Hematopoietic multipotent progenitor cell treated with erythropoietin and hydrocortisone succinate and interleukin-3 and kit ligand, for 6 days (in vitro differentiated cells): ENCODE results near the gene BCL2L1.
"Not testable (repeated sequence)": the region's sequence is repeated elsewhere in the genome, so short reads cannot be mapped to it uniquely, and the experiment has no call there.

Experiments used
- DNase-seq: peaks from one replicate; pipeline ENCODE4 v3.0.0-alpha.2; 2015

Gene BCL2L1

GRCh38 chr20:31722257-31723068, at the start of gene BCL2L1:
Gene BCL2L1 (minus strand): TSS chr20:31722868. CDS start chr20:31722218, 650 bp downstream.
- DNase-seq: peak; percentile 90

DNA sequence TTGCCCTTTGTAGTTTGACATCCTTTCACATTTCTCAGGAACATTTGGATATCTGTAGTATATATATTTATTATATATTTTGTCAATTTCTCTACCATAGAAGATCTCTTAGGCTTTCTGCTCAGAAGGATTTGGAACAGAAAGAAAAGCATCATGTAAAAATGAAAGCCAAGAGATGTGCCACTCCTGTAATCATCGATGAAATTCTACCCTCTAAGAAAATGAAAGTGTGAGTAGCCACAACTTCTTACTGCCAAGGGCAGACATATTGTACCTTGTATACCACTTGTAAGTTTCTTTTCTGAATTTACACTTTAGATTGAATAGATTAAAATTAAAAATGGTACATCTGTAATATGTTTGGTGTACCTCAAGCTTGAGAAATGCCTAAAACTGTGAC, 47.6 kb upstream of the BCL2L1 start:
- no peak for DNase-seq

DNA sequence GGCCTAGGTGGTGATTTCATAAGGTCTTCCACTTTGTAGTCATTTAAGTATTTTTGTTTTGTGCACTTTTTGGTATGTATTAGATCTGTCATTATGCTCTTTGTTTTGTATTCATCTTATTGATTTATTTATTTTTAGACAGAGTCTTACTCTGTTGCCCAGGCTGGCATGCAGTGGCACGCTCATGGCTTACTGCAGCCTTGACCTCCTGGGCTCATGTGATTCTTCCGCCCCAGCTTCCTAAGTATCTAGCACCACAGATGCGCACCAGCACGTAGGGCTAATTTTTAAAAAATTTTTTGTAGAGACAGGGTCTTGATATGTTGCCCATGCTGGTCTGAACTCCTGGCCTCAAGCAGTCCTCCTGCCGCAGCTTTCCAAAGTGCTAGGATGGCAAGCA, 47.0 kb upstream of the BCL2L1 start:
- DNase-seq: no peak

DNA sequence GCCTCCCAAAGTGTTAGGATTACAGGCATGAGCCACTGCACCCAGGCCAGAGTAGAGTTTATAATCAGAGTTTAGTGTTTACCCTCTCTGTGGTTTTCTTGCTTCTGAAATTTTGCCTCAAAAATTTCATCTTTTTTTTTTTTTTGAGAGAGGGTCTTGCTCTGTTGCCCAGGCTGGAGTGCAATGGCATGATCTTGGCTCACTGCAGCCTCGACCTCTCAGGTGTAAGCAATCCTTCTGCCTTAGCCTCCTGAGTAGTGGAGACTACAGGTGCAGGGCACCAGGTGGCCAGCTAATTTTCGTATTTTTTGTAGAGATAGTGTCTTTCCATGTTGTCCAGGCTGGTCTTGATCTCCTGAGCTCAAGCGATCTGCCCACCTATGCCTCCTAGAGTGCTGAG, 45.1 kb upstream of the BCL2L1 start:
- no peak for DNase-seq

GRCh38 chr20:31764641-31765305, 42.1 kb upstream of the BCL2L1 start:
- no peak for DNase-seq

- DNase-seq: no peak
Measured at GRCh38 chr20:31760519-31761240, 38.0 kb upstream of the BCL2L1 start.

- no peak for DNase-seq
Measured at GRCh38 chr20:31759836-31760518, 37.3 kb upstream of the BCL2L1 start.

DNA sequence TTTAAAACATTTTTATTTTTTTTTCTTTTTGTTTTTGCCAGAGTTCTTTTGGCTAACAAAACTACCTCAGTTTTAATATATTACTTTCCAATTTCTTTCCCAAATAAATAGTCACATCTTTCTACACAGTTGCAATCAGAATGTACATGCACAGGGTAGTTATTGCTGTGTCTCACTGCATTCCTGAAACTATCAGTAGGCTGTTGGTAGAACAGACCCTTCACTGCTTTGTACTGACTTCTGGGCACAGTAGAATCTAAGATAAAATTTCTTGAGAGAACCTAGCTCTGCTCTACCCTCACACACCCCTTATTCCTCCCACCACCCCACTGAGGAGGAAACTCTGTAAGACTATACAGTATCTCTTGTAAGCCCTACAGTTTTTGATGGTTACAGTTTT, 36.3 kb upstream of the BCL2L1 start:
- DNase-seq: no peak

- DNase-seq: no peak
Measured at GRCh38 chr20:31758521-31758920, 35.9 kb upstream of the BCL2L1 start.

DNA sequence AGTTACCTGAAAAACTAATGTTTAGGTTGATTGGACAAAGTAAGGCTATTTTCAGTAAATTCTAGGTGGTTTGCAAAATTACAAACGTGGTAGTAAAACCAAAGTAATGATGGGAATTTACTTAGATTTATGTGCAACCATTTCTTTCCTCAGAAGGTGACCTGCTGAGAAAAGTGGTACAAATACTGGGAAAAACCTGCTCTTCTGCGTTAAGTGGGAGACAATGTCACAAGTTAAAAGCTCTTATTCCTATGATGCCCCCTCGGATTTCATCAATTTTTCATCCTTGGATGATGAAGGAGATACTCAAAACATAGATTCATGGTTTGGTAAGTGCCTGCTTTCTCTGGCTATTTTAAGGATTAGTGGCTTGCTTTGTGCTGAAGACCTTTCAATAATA, 34.6 kb upstream of the BCL2L1 start:
- DNase-seq: no peak

DNA sequence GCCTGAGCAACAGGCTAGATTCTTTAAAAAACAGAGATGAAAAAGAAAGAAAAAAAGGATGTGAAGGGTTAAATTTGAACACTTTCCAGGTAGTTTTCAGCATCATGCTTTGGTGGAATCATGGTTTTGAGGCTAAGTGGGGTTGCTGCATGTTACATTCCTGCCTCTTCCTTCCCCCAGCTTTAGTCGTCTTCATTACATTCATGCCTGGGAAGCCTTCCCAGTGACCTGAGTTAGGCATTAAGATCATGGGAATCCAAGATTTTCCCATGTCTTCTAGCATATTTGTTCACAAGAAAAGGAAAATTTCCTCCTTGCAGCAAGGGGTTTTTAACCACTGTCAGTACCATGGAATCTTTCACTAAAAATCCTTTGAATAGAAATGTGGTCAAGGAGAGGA, 28.5 kb upstream of the BCL2L1 start:
- no peak for DNase-seq

DNA sequence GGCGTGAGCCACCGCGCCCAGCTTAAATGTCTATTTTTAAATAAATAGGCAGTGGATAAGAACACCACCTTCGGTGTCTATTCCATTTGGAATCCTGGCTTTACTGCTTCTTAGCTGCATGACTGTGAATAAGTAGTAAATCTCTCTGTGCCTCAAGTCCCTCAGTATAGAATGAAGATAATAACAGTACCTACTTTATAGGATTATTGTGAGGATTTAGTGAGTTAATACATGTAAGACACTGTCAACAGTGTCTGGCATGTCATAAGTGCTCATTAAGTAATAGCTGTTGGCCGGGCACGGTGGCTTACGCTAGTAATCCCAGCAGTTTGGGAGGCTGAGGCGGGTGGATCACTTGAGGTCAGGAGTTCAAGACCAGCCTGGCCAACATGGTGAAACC, 26.6 kb upstream of the BCL2L1 start:
- DNase-seq: no peak

DNA sequence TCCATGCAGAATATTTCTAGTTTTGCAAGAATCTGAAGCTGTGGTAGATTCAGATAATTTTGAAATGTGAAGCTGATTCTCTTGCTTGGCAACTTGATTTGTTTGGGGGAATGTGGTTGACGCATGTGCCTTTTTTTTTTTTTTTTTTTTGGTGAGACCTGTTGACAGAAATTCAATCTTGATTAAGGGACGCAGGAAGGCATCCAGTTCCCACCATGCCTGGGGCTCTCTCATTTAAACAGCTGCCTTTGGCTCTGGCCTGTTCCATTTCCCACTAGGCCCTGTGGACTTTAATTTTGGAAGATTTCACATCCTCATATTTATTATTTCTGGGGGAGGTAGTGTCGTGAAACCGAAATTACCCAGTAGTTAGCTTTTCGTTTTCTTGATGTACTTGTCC, 25.0 kb upstream of the BCL2L1 start:
- no peak for DNase-seq

GRCh38 chr20:31747028-31747427, 24.4 kb upstream of the BCL2L1 start:
- DNase-seq: not testable (repeated sequence)

- no peak for DNase-seq
Measured at GRCh38 chr20:31746068-31746878, 23.6 kb upstream of the BCL2L1 start.

- DNase-seq: no peak
Measured at GRCh38 chr20:31740656-31741323, 18.1 kb upstream of the BCL2L1 start.

DNA sequence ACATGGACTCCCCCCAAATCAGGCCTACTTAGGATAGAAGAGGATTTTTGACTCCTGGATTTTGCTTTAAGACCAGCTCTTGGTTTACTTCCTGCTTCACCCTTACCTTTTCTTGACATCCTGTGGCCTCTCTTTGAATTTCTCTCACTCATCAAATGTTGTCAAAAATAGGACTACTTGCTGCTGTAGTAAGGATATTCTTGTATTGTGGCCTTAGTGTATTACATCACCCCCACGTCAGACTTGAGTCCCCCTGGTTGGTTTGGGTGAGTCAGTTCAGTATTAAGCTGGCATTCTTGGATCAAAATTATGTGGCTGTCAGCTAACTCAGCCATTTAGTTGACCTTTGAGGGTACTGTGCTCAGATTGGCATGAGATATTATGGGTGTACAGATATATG, 17.5 kb upstream of the BCL2L1 start:
- peak; percentile 54 for DNase-seq

- DNase-seq: peak; percentile 20
Measured at GRCh38 chr20:31739550-31739977, 16.9 kb upstream of the BCL2L1 start.

GRCh38 chr20:31738729-31739549, 16.3 kb upstream of the BCL2L1 start, which contains the start of gene TPX2:
Gene TPX2 (plus strand): TSS chr20:31739290. CDS start chr20:31757477, 18,187 bp downstream.
- peak; percentile 99 for DNase-seq

DNA sequence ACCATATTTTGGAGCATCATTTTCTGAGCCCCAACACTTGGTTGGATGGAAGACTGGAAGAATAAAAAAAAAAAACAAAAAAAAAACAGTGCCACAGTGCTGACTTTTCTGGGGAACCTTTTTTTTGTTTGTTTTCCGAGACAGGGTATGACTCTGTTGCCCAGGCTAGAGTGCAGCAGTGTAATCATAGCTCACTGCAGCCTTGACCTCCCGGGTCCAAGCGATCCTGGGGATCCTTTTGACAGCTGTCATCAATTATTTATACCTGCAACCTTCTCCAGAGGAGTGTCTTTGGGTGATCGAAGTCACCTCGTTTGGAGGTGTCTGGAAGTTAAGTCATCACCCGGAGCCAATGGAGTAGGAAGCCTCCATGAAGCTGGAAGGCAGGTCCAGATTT, 8.7 kb upstream of the BCL2L1 start:
- DNase-seq: no peak
